ENCODE results near the gene BMERB1. TPM values are rescaled to one million over a fixed set of nuclear protein-coding genes. Genes with fewer than 3 reads are reported as not detected.

Gene BMERB1
- total RNA-seq, 3 donors from 2014 or later: 25.3 to 77.8 (median 38.7) TPM

- Histone ChIP-seq H3K9me3 (no peaks in the 10 kb centered on the region), H3K4me3 (no peak overlapping the region), H3K27me3 (no peaks in the 10 kb centered on the region), H3K27ac (no peak overlapping the region), H3K4me1 (no peaks in the 10 kb centered on the region), H3K36me3 (no peaks in the 10 kb centered on the region)
- DNase-seq (ENCODE audit: low spot score in 2 of 2): no peak
- TF ChIP-seq POLR2A (IDR thresholded peaks at IDR 0.05) (no peak), POLR2AphosphoS5 (IDR thresholded peaks at IDR 0.05) (no peak)
- TF ChIP-seq, protein P1, sequence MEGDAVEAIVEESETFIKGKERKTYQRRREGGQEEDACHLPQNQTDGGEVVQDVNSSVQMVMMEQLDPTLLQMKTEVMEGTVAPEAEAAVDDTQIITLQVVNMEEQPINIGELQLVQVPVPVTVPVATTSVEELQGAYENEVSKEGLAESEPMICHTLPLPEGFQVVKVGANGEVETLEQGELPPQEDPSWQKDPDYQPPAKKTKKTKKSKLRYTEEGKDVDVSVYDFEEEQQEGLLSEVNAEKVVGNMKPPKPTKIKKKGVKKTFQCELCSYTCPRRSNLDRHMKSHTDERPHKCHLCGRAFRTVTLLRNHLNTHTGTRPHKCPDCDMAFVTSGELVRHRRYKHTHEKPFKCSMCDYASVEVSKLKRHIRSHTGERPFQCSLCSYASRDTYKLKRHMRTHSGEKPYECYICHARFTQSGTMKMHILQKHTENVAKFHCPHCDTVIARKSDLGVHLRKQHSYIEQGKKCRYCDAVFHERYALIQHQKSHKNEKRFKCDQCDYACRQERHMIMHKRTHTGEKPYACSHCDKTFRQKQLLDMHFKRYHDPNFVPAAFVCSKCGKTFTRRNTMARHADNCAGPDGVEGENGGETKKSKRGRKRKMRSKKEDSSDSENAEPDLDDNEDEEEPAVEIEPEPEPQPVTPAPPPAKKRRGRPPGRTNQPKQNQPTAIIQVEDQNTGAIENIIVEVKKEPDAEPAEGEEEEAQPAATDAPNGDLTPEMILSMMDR (IDR thresholded peaks at IDR 0.05): no peak
- intact Hi-C loops (cut with DNase I; ENCODE audit: low total_unique reads): no loop called here
These were observed 95.7 kb downstream of the BMERB1 start for GRCh38 chr16:15530085-15530484.

GRCh38 chr16:15532825-15533224 lies 98.4 kb downstream of the BMERB1 start:
- intact Hi-C loops (cut with DNase I; ENCODE audit: low total_unique reads): no loop called here
- no peaks in the 10 kb centered on the region for H3K4me1 ChIP-seq
- DNase-seq (ENCODE audit: low spot score in 2 of 2): no peak
- H3K27me3 ChIP-seq: no peaks in the 10 kb centered on the region
- H3K4me3 ChIP-seq: no peak overlapping the region
- no peak overlapping the region for H3K27ac ChIP-seq
- H3K9me3 ChIP-seq: no peaks in the 10 kb centered on the region
- TF ChIP-seq POLR2A (IDR thresholded peaks at IDR 0.05): no peak
- TF ChIP-seq POLR2AphosphoS5 (IDR thresholded peaks at IDR 0.05): no peak
- TF ChIP-seq, protein P1 (IDR thresholded peaks at IDR 0.05): no peak
- no peaks in the 10 kb centered on the region for H3K36me3 ChIP-seq

- no peaks in the 10 kb centered on the region for H3K36me3 ChIP-seq
- no peaks in the 10 kb centered on the region for H3K4me1 ChIP-seq
- intact Hi-C loops (cut with DNase I; ENCODE audit: low total_unique reads): no loop called here
- no peak overlapping the region for H3K27ac ChIP-seq
- no peak for DNase-seq (ENCODE audit: low spot score in 2 of 2)
- no peak for TF ChIP-seq POLR2A (IDR thresholded peaks at IDR 0.05)
- H3K9me3 ChIP-seq: no peaks in the 10 kb centered on the region
- no peaks in the 10 kb centered on the region for H3K27me3 ChIP-seq
- no peak overlapping the region for H3K4me3 ChIP-seq
These were observed 99.0 kb downstream of the BMERB1 start for GRCh38 chr16:15533386-15533785.

- DNase-seq (ENCODE audit: low spot score in 2 of 2): no peak
- intact Hi-C loops (cut with DNase I; ENCODE audit: low total_unique reads): no loop called here
- no peaks in the 10 kb centered on the region for H3K36me3 ChIP-seq
- no peaks in the 10 kb centered on the region for H3K9me3 ChIP-seq
- H3K4me1 ChIP-seq: no peaks in the 10 kb centered on the region
- TF ChIP-seq, protein P1 (IDR thresholded peaks at IDR 0.05): no peak
- TF ChIP-seq POLR2A (IDR thresholded peaks at IDR 0.05): no peak
- no peak for TF ChIP-seq POLR2AphosphoS5 (IDR thresholded peaks at IDR 0.05)
- H3K4me3 ChIP-seq: no peak overlapping the region
- H3K27ac ChIP-seq: no peak overlapping the region
- H3K27me3 ChIP-seq: no peaks in the 10 kb centered on the region
These were observed 101.4 kb downstream of the BMERB1 start for GRCh38 chr16:15535772-15536171.

- no peak overlapping the region for H3K4me3 ChIP-seq
- no peak for TF ChIP-seq POLR2AphosphoS5 (IDR thresholded peaks at IDR 0.05)
- TF ChIP-seq, protein P1 (IDR thresholded peaks at IDR 0.05): no peak
- TF ChIP-seq POLR2A (IDR thresholded peaks at IDR 0.05): no peak
- intact Hi-C loops (cut with DNase I; ENCODE audit: low total_unique reads): no loop called here
- no peaks in the 10 kb centered on the region for H3K27me3 ChIP-seq
- no peaks in the 10 kb centered on the region for H3K4me1 ChIP-seq
- DNase-seq (ENCODE audit: low spot score in 2 of 2): no peak
- H3K9me3 ChIP-seq: no peaks in the 10 kb centered on the region
- H3K27ac ChIP-seq: no peak overlapping the region
- H3K36me3 ChIP-seq: no peaks in the 10 kb centered on the region
These were observed 102.5 kb downstream of the BMERB1 start for GRCh38 chr16:15536843-15537242.

DNA sequence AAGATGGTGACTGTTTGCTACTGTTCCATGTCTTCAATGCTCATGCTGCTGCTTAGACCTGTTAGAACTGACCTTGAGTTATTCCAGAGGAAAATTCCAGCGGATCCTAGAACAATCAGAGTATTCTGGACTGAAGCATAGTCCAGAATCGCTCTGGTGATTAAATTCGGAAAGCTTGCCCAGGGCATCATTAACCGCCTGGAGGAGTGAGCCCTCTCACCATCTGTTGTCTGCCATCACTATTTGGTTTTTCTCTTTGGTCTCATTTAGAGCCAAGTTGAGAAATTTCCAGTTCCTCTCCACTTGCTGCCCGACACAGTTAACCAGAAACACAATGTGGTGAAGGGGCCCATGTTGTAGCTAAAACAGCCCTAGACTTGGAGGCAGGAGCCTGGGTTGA lies 104.1 kb downstream of the BMERB1 start:
- no peak overlapping the region for H3K4me3 ChIP-seq
- H3K36me3 ChIP-seq: no peaks in the 10 kb centered on the region
- no peaks in the 10 kb centered on the region for H3K27me3 ChIP-seq
- H3K9me3 ChIP-seq: peaks cover 0 to 10% of the 10 kb centered on the region in 2 donors
- H3K27ac ChIP-seq: no peak overlapping the region
- no peak for DNase-seq (ENCODE audit: low spot score in 2 of 2)
- H3K4me1 ChIP-seq: no peaks in the 10 kb centered on the region
- intact Hi-C loops (cut with DNase I; ENCODE audit: low total_unique reads): no loop called here
- TF ChIP-seq POLR2AphosphoS5 (IDR thresholded peaks at IDR 0.05): no peak
- TF ChIP-seq, protein P1 (IDR thresholded peaks at IDR 0.05): no peak
- TF ChIP-seq POLR2A (IDR thresholded peaks at IDR 0.05): no peak
